H1 (cell line): Measurements from ENCODE around the gene GPER1. TPM values are rescaled to one million over a fixed set of nuclear protein-coding genes. Genes with fewer than 3 reads are reported as not detected.

Experiments
- CTCF ChIA-PET: fragments of 300-600 bp; sonication (Branson Sonifier 250); formaldehyde crosslinking; loops from one replicate; lab custom pipeline; 2021; ENCODE audit not compliant: partially characterized antibody; lab: Charles Lee
- POLR2A ChIA-PET: fragments of 300-600 bp; sonication (Branson Sonifier 250); formaldehyde crosslinking; loops from one replicate; lab custom pipeline; 2021; ENCODE audit warnings: inconsistent platforms; ENCODE audit not compliant: partially characterized antibody; lab: Charles Lee
- DNase-seq, 2 experiments: peaks; one replicate each; pipeline versions ENCODE4 v3.0.0 to v3.0.0-alpha.2; 2010 to 2022; ENCODE audit warnings: low spot score in 2 of 2, low read depth in 1 of 2, mixed read lengths in 1 of 2
- FAIRE-seq: peaks from 2 replicates; lab custom pipeline; 2011; peaks lifted over from hg19 to GRCh38; lab: Jason Lieb, UNC
- H2AFZ ChIP-seq: 2 replicates; pipeline ENCODE4 v1.8.1; 2012; ENCODE audit warnings: low read length, inconsistent platforms
- H2AK5ac ChIP-seq: 2 replicates; pipeline ENCODE4 v1.6.1; 2013; ENCODE audit warnings: low read depth, low read length
- H2BK120ac ChIP-seq: replicated peaks from 2 replicates; pipeline ENCODE3; 2013; ENCODE audit warnings: low read depth, low read length, inconsistent platforms
- H2BK12ac ChIP-seq: 2 replicates; pipeline ENCODE4 v1.6.1; 2013; ENCODE audit warnings: low read depth, low read length
- H2BK15ac ChIP-seq: 2 replicates; pipeline ENCODE4 v1.6.1; 2013; ENCODE audit warnings: low read length
- H2BK20ac ChIP-seq: 2 replicates; pipeline ENCODE4 v1.6.1; 2013; ENCODE audit warnings: low read length
- H2BK5ac ChIP-seq: 2 replicates; pipeline ENCODE4 v1.6.1; 2013; ENCODE audit warnings: low read depth, low read length
- H3K14ac ChIP-seq: 2 replicates; pipeline ENCODE4 v1.6.1; 2013; ENCODE audit warnings: inconsistent platforms; ENCODE audit not compliant: insufficient read length
- H3K18ac ChIP-seq: 2 replicates; pipeline ENCODE4 v1.6.1; 2013; ENCODE audit warnings: low read length; ENCODE audit errors: extremely low read depth
- H3K23ac ChIP-seq: 2 replicates; pipeline ENCODE4 v1.6.1; 2013; ENCODE audit warnings: inconsistent platforms; ENCODE audit not compliant: insufficient read length
- H3K23me2 ChIP-seq: 2 replicates; pipeline ENCODE4 v1.6.1; 2013; ENCODE audit warnings: low read depth, low read length
- H3K27ac ChIP-seq: 2 replicates; pipeline ENCODE4 v1.6.1; 2011; ENCODE audit warnings: low read depth, low read length, inconsistent platforms
- H3K27me3 ChIP-seq, 4 experiments: replicated peaks in 1 of 4; 1 replicate in 1 of 4; 2 replicates in 3 of 4; pipeline versions ENCODE4 v1.6.1 to v1.8.1; 2011 to 2013; ENCODE audit warnings: low read length in 3 of 4, mild to moderate bottlenecking in 3 of 4, inconsistent platforms in 2 of 4, mixed read lengths in 2 of 4, moderate library complexity in 1 of 4; ENCODE audit not compliant: control insufficient read depth in 3 of 4, insufficient read depth in 3 of 4; ENCODE audit errors: extremely low read depth in 1 of 4
- H3K36me3 ChIP-seq, 4 experiments: 2 replicates each; pipeline versions ENCODE4 v1.6.1 to v1.8.1; 2011 to 2013; ENCODE audit warnings: mild to moderate bottlenecking in 4 of 4, low read length in 3 of 4, moderate library complexity in 2 of 4, control low read depth in 1 of 4, inconsistent platforms in 1 of 4; ENCODE audit not compliant: insufficient read depth in 4 of 4, control insufficient read depth in 2 of 4
- H3K4ac ChIP-seq: replicated peaks from 2 replicates; pipeline ENCODE3; 2013; ENCODE audit warnings: low read length, low read depth, mixed read lengths, inconsistent platforms; ENCODE audit not compliant: insufficient read length
- H3K4me1 ChIP-seq, 4 experiments: replicated peaks in 1 of 4; 1 replicate in 1 of 4; 2 replicates in 3 of 4; pipeline versions ENCODE4 v1.6.1 to v1.8.1; 2011 to 2013; ENCODE audit warnings: low read length in 3 of 4, inconsistent platforms in 2 of 4, mixed read lengths in 1 of 4; ENCODE audit not compliant: insufficient read depth in 4 of 4, control insufficient read depth in 3 of 4
- H3K4me2 ChIP-seq, 2 experiments: 2 replicates each; pipeline versions ENCODE4 v1.6.1 to v1.8.1; 2011 to 2013; ENCODE audit warnings: low read depth in 2 of 2, low read length in 2 of 2, control low read depth in 1 of 2, inconsistent platforms in 1 of 2, mild to moderate bottlenecking in 1 of 2; ENCODE audit not compliant: insufficient read depth in 1 of 2
- H3K4me3 ChIP-seq, 4 experiments: fragments of 200-600, 300-600 bp in 1 of 4; sonication (generic), shearing (Covaris generic), sonication (Bioruptor Twin) in 1 of 4; 2 replicates each; pipeline versions ENCODE4 v1.5.1 to v1.8.1; 2011 to 2016; ENCODE audit warnings: low read length in 4 of 4, low read depth in 3 of 4, control low read depth in 2 of 4, inconsistent platforms in 2 of 4, mild to moderate bottlenecking in 2 of 4, mixed read lengths in 1 of 4, moderate library complexity in 1 of 4; ENCODE audit not compliant: insufficient read depth in 2 of 4; ENCODE audit errors: extremely low read depth in 1 of 4
- H3K56ac ChIP-seq: replicated peaks from 2 replicates; pipeline ENCODE3; 2013; ENCODE audit warnings: low read depth, mild to moderate bottlenecking, mixed read lengths, low read length, inconsistent platforms; ENCODE audit not compliant: insufficient read length
- H3K79me1 ChIP-seq: 2 replicates; pipeline ENCODE4 v1.6.1; 2013; ENCODE audit warnings: low read depth, low read length, control low read depth
- H3K79me2 ChIP-seq, 2 experiments: 2 replicates each; pipeline versions ENCODE4 v1.6.1 to v1.8.1; 2012 to 2013; ENCODE audit warnings: low read length in 2 of 2, mild to moderate bottlenecking in 2 of 2, inconsistent platforms in 1 of 2; ENCODE audit not compliant: insufficient read depth in 2 of 2, control insufficient read depth in 1 of 2
- H3K9ac ChIP-seq, 4 experiments: replicated peaks in 1 of 4; 1 replicate in 1 of 4; 2 replicates in 3 of 4; pipeline versions ENCODE4 v1.6.1 to v1.8.1; 2011 to 2013; ENCODE audit warnings: low read depth in 3 of 4, low read length in 3 of 4, control low read depth in 2 of 4, mild to moderate bottlenecking in 2 of 4, moderate library complexity in 2 of 4, inconsistent platforms in 1 of 4; ENCODE audit errors: extremely low read depth in 1 of 4
- H3K9me3 ChIP-seq, 2 experiments: 2 replicates each; pipeline versions ENCODE4 v1.6.1 to v1.8.1; 2012 to 2013; ENCODE audit warnings: mild to moderate bottlenecking in 2 of 2, moderate library complexity in 2 of 2, control low read depth in 1 of 2, inconsistent platforms in 1 of 2, low read depth in 1 of 2, low read length in 1 of 2, mixed read lengths in 1 of 2; ENCODE audit not compliant: insufficient read depth in 2 of 2
- H4K20me1 ChIP-seq, 2 experiments: replicated peaks in 1 of 2; 2 replicates each; pipeline versions ENCODE3 to v1.8.1; 2011 to 2013; ENCODE audit warnings: inconsistent platforms in 2 of 2, low read length in 2 of 2, mild to moderate bottlenecking in 1 of 2; ENCODE audit not compliant: insufficient read depth in 2 of 2, control insufficient read depth in 1 of 2
- H4K5ac ChIP-seq: 2 replicates; pipeline ENCODE4 v1.6.1; 2013; ENCODE audit warnings: low read length, low read depth, mixed read lengths, inconsistent platforms; ENCODE audit not compliant: insufficient read length
- H4K8ac ChIP-seq: 2 replicates; pipeline ENCODE4 v1.8.0; 2013; ENCODE audit warnings: mild to moderate bottlenecking, moderate library complexity, low read length, inconsistent platforms; ENCODE audit not compliant: insufficient read depth; ENCODE audit errors: extremely low read depth
- H4K91ac ChIP-seq: replicated peaks from 2 replicates; pipeline ENCODE3; 2013; ENCODE audit warnings: low read length, mixed read lengths, inconsistent platforms; ENCODE audit not compliant: insufficient read length
- BACH1 ChIP-seq: IDR thresholded peaks from 2 replicates; pipeline ENCODE4 v1.6.1; 2012; ENCODE audit warnings: low read length, improper control_type of control experiment
- CBX8 ChIP-seq: fragments of 300-800, 300-1000 bp; sonication (generic); IDR thresholded peaks from 2 replicates; pipeline ENCODE4 v1.7.1; 2016; ENCODE audit warnings: low read depth, low read length, borderline replicate concordance
- CEBPB ChIP-seq: IDR thresholded peaks from 2 replicates; pipeline ENCODE4 v1.6.1; 2012; ENCODE audit warnings: low read depth, low read length
- CREB1 ChIP-seq: IDR thresholded peaks from 2 replicates; pipeline ENCODE4 v1.6.1; 2012; ENCODE audit warnings: inconsistent platforms
- EP300 ChIP-seq, 2 experiments: IDR thresholded peaks; 1 replicate in 1 of 2; 2 replicates in 1 of 2; pipeline ENCODE4 v1.6.1; 2011 to 2012; ENCODE audit warnings: low read depth in 2 of 2, low read length in 2 of 2, mild to moderate bottlenecking in 2 of 2, borderline replicate concordance in 1 of 2, inconsistent platforms in 1 of 2, moderate library complexity in 1 of 2
- FOSL1 ChIP-seq: IDR thresholded peaks from 2 replicates; pipeline ENCODE4 v1.6.1; 2011; ENCODE audit warnings: mild to moderate bottlenecking, low read depth, low read length, moderate library complexity; ENCODE audit not compliant: insufficient read depth
- GTF2F1 ChIP-seq: IDR thresholded peaks from 2 replicates; pipeline ENCODE4 v1.6.1; 2012; ENCODE audit warnings: low read depth, low read length, improper control_type of control experiment, borderline replicate concordance
- KDM5A ChIP-seq: fragments of 200-600 bp; IDR thresholded peaks from 2 replicates; pipeline ENCODE4 v1.7.1; 2012; ENCODE audit warnings: mild to moderate bottlenecking, low read length, inconsistent platforms, mixed read lengths
- MAFK ChIP-seq: IDR thresholded peaks from 2 replicates; pipeline ENCODE4 v1.6.1; 2012; ENCODE audit warnings: low read depth, mild to moderate bottlenecking, improper control_type of control experiment, low read length
- POLR2AphosphoS5 ChIP-seq: IDR thresholded peaks from 2 replicates; pipeline ENCODE4 v1.6.1; 2011; ENCODE audit warnings: low read depth, low read length
- RAD21 ChIP-seq, 2 experiments: IDR thresholded peaks in 1 of 2; conservative IDR thresholded peaks in 1 of 2; 2 replicates each; pipeline ENCODE4 v1.6.1; 2011; ENCODE audit warnings: low read depth in 2 of 2, low read length in 2 of 2, improper control_type of control experiment in 1 of 2, inconsistent platforms in 1 of 2, mild to moderate bottlenecking in 1 of 2, moderate library complexity in 1 of 2
- SAP30 ChIP-seq: fragments of 300-600 bp; sonication (generic); IDR thresholded peaks from 2 replicates; pipeline ENCODE4 v1.7.1; 2012; ENCODE audit warnings: low read length, moderate library complexity, mild to moderate bottlenecking, inconsistent platforms; ENCODE audit not compliant: insufficient read depth, insufficient replicate concordance
- SIRT6 ChIP-seq: IDR thresholded peaks from one replicate; pipeline ENCODE4 v1.7.1; 2012; ENCODE audit warnings: low read length, inconsistent platforms
- SP1 ChIP-seq: IDR thresholded peaks from 2 replicates; pipeline ENCODE4 v1.6.1; 2011; ENCODE audit warnings: low read depth, low read length
- SP4 ChIP-seq: IDR thresholded peaks from 2 replicates; pipeline ENCODE4 v1.6.1; 2012; ENCODE audit warnings: low read length, inconsistent platforms
- YY1 ChIP-seq: IDR thresholded peaks from 2 replicates; pipeline ENCODE4 v1.6.1; 2011; ENCODE audit warnings: low read depth, mild to moderate bottlenecking, low read length
- WGBS, 2 experiments: shearing (Covaris generic) in 1 of 2; methylation state at CpG; one replicate each; pipeline versions ENCODE4 v1.1.6 to v1.1.7; 2013 to 2015; ENCODE audit warnings: low lambda C conversion rate in 2 of 2, mixed read lengths in 2 of 2, inconsistent platforms in 1 of 2, low coverage in 1 of 2, missing lambda C conversion rate in 1 of 2; ENCODE audit not compliant: insufficient replicate concordance in 2 of 2, insufficient coverage in 1 of 2, insufficient read length in 1 of 2; ENCODE audit errors: extremely low coverage in 1 of 2, missing lambda C conversion rate in 1 of 2; 5-methylcytosine and 5-hydroxymethylcytosine counted together
- polyA plus RNA-seq, 7 experiments: library from polyadenylated mRNA; depleted of rRNA in 3 of 7; stranded (reverse) in 5 of 7; unstranded in 2 of 7; fragments of >200 nt in 5 of 7; fragments of 200-250 nt in 2 of 7; gene quantifications; 1 replicate in 5 of 7; 2 replicates in 1 of 7; 4 replicates in 1 of 7; pipeline versions ENCODE4 v1.2.1 to v1.2.3, GENCODE V29; 2011 to 2013; ENCODE audit warnings: missing spikeins in 2 of 7, mixed read lengths in 2 of 7
- total RNA-seq: library from RNA; stranded (reverse); fragmentation: NEBNext Ultra II Directional; extraction: Animal tissue kit (Norgen Biotek cat#: 25700); gene quantifications from 2 replicates; pipeline ENCODE4 v1.2.1, GENCODE V29; 2021

The GPER1 gene
- total and polyA plus RNA-seq, 2 of the 8 experiments (the other 6 are each of a cell fraction or from before 2014, with no cell fraction given) = 0.24 to 0.47 TPM

DNA sequence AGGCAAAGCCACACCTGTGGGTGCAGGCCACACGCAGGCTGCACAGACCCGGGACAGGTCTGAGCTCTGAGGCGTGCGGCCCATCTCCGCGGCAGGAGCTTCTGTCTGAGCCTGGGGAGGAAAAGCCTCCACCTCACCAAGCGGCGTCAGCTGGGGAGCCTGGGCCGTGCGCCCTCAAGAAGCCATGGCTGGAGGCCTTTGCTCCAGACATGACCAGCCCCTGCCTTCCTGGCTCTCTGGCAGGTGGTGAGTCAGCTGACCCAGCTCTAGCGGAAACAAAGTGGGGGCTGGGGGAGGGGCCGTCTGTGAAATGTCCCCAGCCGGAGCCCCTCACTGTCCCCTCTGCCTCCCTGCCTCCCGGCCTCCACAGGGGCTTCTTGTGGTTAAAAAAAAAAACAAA is 12.5 kb downstream of the GPER1 start:
- Histone ChIP-seq H4K8ac (no peak overlapping the region; the same call in 1 of the 2 replicates), H3K27ac (no peak overlapping the region), H2BK5ac (no peak overlapping the region), H3K23ac (no peak overlapping the region), H3K27me3 (no peaks in the 10 kb centered on the region), H2BK12ac (no peak overlapping the region), H3K14ac (no peak overlapping the region), H3K18ac (no peak overlapping the region), H3K9ac (no peak overlapping the region; a peak in 2 of 7 replicates), H3K4me3 (no peak overlapping the region), H3K4ac (no peak overlapping the region), H3K79me2 (peaks cover 0 to 20% of the 10 kb centered on the region in 2 experiments; a peak in 1 of 4 replicates), H4K91ac (no peak overlapping the region), H2BK15ac (no peak overlapping the region), H2AK5ac (no peak overlapping the region), H2BK20ac (no peak overlapping the region), H3K36me3 (no peaks in the 10 kb centered on the region; a peak in 1 of 8 replicates), H3K9me3 (no peaks in the 10 kb centered on the region), H3K4me1 (no peaks in the 10 kb centered on the region; a peak in 1 of 7 replicates), H3K79me1 (peaks cover 30% of the 10 kb centered on the region), H2BK120ac (no peak overlapping the region), H3K23me2 (no peaks in the 10 kb centered on the region), H3K56ac (no peak overlapping the region), H3K4me2 (no peak overlapping the region), H4K5ac (no peak overlapping the region), H2AFZ (no peak overlapping the region), H4K20me1 (peaks cover 5 to 20% of the 10 kb centered on the region in 2 experiments)
- no peak for DNase-seq
- TF ChIP-seq SP4 (no peak), POLR2AphosphoS5 (no peak), YY1 (no peak), GTF2F1 (no peak), SP1 (no peak), SAP30 (no peak), BACH1 (no peak), FOSL1 (no peak), CBX8 (no peak), EP300 (IDR thresholded peaks at IDR 0.05; ENCODE audit: borderline replicate concordance in 1 of 2, low read depth in 2 of 2, low read length in 2 of 2) (no peak), RAD21 (IDR thresholded peaks at IDR 0.05 in 1 of 2, conservative IDR thresholded peaks at IDR 0.05 in 1 of 2; ENCODE audit: low read depth in 2 of 2, low read length in 2 of 2) (no peak), CEBPB (no peak), KDM5A (no peak), CREB1 (no peak), MAFK (no peak), SIRT6 (no peak)
- ChIA-PET POLR2A (no interaction called here), CTCF (interaction anchor here (0.6 to 2.3 kb wide), 10 partner anchors 9 to 108 kb away, joined by 3 to 9 read pairs (median 4); no protein-coding TSS in a partner anchor)
- no peak for FAIRE-seq
- WGBS, 2 experiments = 80% methylated on average over 13 of the region's 14 CpGs; no CpG with 5 or more reads in 1 of the 2 experiments
